ENCODE results near the gene UBE2E2.
A peak's percentile ranks its signal among the peaks of the same experiment; 100 is the strongest.

Gene UBE2E2

GRCh38 chr3:23594894-23595670 lies 392.0 kb downstream of the UBE2E2 start:
- no peak for TF ChIP-seq TCF12 (IDR thresholded peaks at IDR 0.05; ENCODE audit: low read depth)

- TF ChIP-seq RAD21 (IDR thresholded peaks at IDR 0.05; ENCODE audit: low read depth) (no peak), CREB1 (IDR thresholded peaks at IDR 0.05; ENCODE audit: low read depth) (no peak), REST (IDR thresholded peaks at IDR 0.05; ENCODE audit: low read depth) (no peak), FOXM1 (IDR thresholded peaks at IDR 0.05; ENCODE audit: borderline replicate concordance, low read depth) (no peak), TAF1 (IDR thresholded peaks at IDR 0.05; ENCODE audit: low read depth) (no peak), EP300 (IDR thresholded peaks at IDR 0.05; ENCODE audit: borderline replicate concordance) (no peak), TCF12 (IDR thresholded peaks at IDR 0.05; ENCODE audit: low read depth) (no peak), CEBPB (IDR thresholded peaks at IDR 0.05) (no peak), NFIC (IDR thresholded peaks at IDR 0.05) (no peak)
These were observed 392.7 kb downstream of the UBE2E2 start for GRCh38 chr3:23595851-23596250.

- no peak for TF ChIP-seq FOXM1 (IDR thresholded peaks at IDR 0.05; ENCODE audit: borderline replicate concordance, low read depth)
- no peak; the same call in 1 of the 2 replicates for TF ChIP-seq NFIC (IDR thresholded peaks at IDR 0.05)
- no peak for TF ChIP-seq CREB1 (IDR thresholded peaks at IDR 0.05; ENCODE audit: low read depth)
- TF ChIP-seq TCF12 (IDR thresholded peaks at IDR 0.05; ENCODE audit: low read depth): 0 out of 2 replicates have a peak, but pooled peaks have one; percentile 53
- TF ChIP-seq TEAD4 (IDR thresholded peaks at IDR 0.05): peak; percentile 88
- no peak for TF ChIP-seq TAF1 (IDR thresholded peaks at IDR 0.05; ENCODE audit: low read depth)
- TF ChIP-seq USF1 (IDR thresholded peaks at IDR 0.05): peak; percentile 63
- TF ChIP-seq EP300 (IDR thresholded peaks at IDR 0.05; ENCODE audit: borderline replicate concordance): peak; percentile 55; the same call in 1 of the 2 replicates
- peak; percentile 90 for TF ChIP-seq MAX (IDR thresholded peaks at IDR 0.05)
- no peak for TF ChIP-seq REST (IDR thresholded peaks at IDR 0.05; ENCODE audit: low read depth)
- no peak for TF ChIP-seq EGR1 (IDR thresholded peaks at IDR 0.05)
- no peak for TF ChIP-seq ZBTB7A (IDR thresholded peaks at IDR 0.05; ENCODE audit: low read depth)
- no peak for TF ChIP-seq RAD21 (IDR thresholded peaks at IDR 0.05; ENCODE audit: low read depth)
- no peak for TF ChIP-seq YY1 (IDR thresholded peaks at IDR 0.05; ENCODE audit: low read depth)
- no peak for TF ChIP-seq CEBPB (IDR thresholded peaks at IDR 0.05)
These were observed 397.2 kb downstream of the UBE2E2 start for GRCh38 chr3:23600167-23600871.

- TF ChIP-seq NFIC (IDR thresholded peaks at IDR 0.05): 0 out of 2 replicates have a peak, but pooled peaks have one; percentile 14
- no peak for TF ChIP-seq USF1 (IDR thresholded peaks at IDR 0.05)
- 0 out of 2 replicates have a peak, but pooled peaks have one; percentile 15 for TF ChIP-seq TEAD4 (IDR thresholded peaks at IDR 0.05)
These were observed 398.1 kb downstream of the UBE2E2 start for GRCh38 chr3:23601091-23601822.

- TF ChIP-seq YY1 (IDR thresholded peaks at IDR 0.05; ENCODE audit: low read depth): no peak
- no peak for TF ChIP-seq RAD21 (IDR thresholded peaks at IDR 0.05; ENCODE audit: low read depth)
- no peak for TF ChIP-seq NFIC (IDR thresholded peaks at IDR 0.05)
- TF ChIP-seq ZBTB7A (IDR thresholded peaks at IDR 0.05; ENCODE audit: low read depth): no peak
- TF ChIP-seq REST (IDR thresholded peaks at IDR 0.05; ENCODE audit: low read depth): no peak
- no peak for TF ChIP-seq TEAD4 (IDR thresholded peaks at IDR 0.05)
- no peak for TF ChIP-seq USF1 (IDR thresholded peaks at IDR 0.05)
These were observed 399.8 kb downstream of the UBE2E2 start for GRCh38 chr3:23602971-23603370.

Measured in Ishikawa (cell line).